ENCODE measurements around the gene GPR55. TPM values are rescaled to one million over a fixed set of nuclear protein-coding genes. Genes with fewer than 3 reads are reported as not detected.

The GPR55 gene
- polyA plus RNA-seq, 1 donor: 0.63 TPM

GRCh38 chr2:230891064-230891463 is 34.0 kb downstream of the GPR55 start:
- DNase-seq: no peak

GRCh38 chr2:230890646-230891045 is 34.4 kb downstream of the GPR55 start:
- H3K9me3 ChIP-seq (ENCODE audit: control insufficient read depth, low read depth, low read length): no peaks in the 10 kb centered on the region
- no peaks in the 10 kb centered on the region for H3K27me3 ChIP-seq (ENCODE audit: control insufficient read depth, insufficient read depth, low read length)
- H3K4me3 ChIP-seq (ENCODE audit: low read length): no peak overlapping the region
- no peak overlapping the region for H3K27ac ChIP-seq (ENCODE audit: low read length)
- peaks cover 9% of the 10 kb centered on the region for H3K4me1 ChIP-seq (ENCODE audit: control insufficient read depth, insufficient read depth, low read length)
- whole genome bisulfite sequencing (ENCODE audit: insufficient coverage, low lambda C conversion rate): no CpG with 5 or more reads among the region's 4 CpGs
- DNase-seq: no peak
- no peaks in the 10 kb centered on the region for H3K36me3 ChIP-seq (ENCODE audit: control insufficient read depth, insufficient read depth, low read length)

More at GRCh38 chr2:230891064-230891463, 34.0 kb downstream of the GPR55 start:
- Histone ChIP-seq H3K27ac (ENCODE audit: low read length) (no peak overlapping the region), H3K36me3 (ENCODE audit: control insufficient read depth, insufficient read depth, low read length) (no peaks in the 10 kb centered on the region), H3K4me1 (ENCODE audit: control insufficient read depth, insufficient read depth, low read length) (peaks cover 13% of the 10 kb centered on the region), H3K9me3 (ENCODE audit: control insufficient read depth, low read depth, low read length) (no peaks in the 10 kb centered on the region), H3K4me3 (ENCODE audit: low read length) (no peak overlapping the region), H3K27me3 (ENCODE audit: control insufficient read depth, insufficient read depth, low read length) (no peaks in the 10 kb centered on the region)
- no CpG with 5 or more reads among the region's 5 CpGs for WGBS (ENCODE audit: insufficient coverage, low lambda C conversion rate)

- no peaks in the 10 kb centered on the region for H3K9me3 ChIP-seq (ENCODE audit: control insufficient read depth, low read depth, low read length)
- no peak overlapping the region for H3K4me3 ChIP-seq (ENCODE audit: low read length)
- peak in 1 of 2 donors; percentile 46 for DNase-seq
- H3K27ac ChIP-seq (ENCODE audit: low read length): no peak overlapping the region
- no peaks in the 10 kb centered on the region for H3K36me3 ChIP-seq (ENCODE audit: control insufficient read depth, insufficient read depth, low read length)
- no CpG with 5 or more reads among the region's 22 CpGs for WGBS (ENCODE audit: insufficient coverage, low lambda C conversion rate)
- peaks cover 4% of the 10 kb centered on the region for H3K4me1 ChIP-seq (ENCODE audit: control insufficient read depth, insufficient read depth, low read length)
- no peaks in the 10 kb centered on the region for H3K27me3 ChIP-seq (ENCODE audit: control insufficient read depth, insufficient read depth, low read length)
Observed at GRCh38 chr2:230889911-230890601, 35.0 kb downstream of the GPR55 start.

DNA sequence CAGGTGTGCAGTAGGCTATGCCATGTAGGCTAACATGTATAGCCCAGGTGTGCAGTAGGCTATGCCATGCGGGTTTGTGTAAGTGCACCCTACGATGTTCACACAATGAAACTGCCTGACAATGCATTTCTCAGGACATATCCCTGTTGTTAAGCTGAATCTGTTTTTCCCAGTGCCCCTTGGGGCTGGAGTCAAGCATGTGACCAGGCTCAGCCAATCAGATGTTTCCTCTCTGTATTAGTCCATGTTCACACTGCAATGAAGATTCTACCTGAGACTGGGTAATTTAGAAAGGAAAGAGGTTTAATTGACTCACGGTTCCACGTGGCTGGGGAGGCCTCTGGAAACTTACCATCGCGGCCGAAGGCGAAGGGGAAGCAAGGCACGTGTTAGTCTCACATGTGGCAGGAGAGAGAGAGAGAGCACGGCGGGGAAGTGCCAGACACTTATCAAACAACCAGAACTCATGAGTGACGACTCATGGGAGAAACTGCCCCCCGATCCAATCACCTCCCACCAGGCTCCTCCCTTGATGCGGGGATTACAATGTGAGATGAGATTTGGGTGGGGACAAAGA is 36.1 kb downstream of the GPR55 start:
- Histone ChIP-seq H3K27me3 (ENCODE audit: control insufficient read depth, insufficient read depth, low read length) (no peaks in the 10 kb centered on the region), H3K4me3 (ENCODE audit: low read length) (no peak overlapping the region), H3K9me3 (ENCODE audit: control insufficient read depth, low read depth, low read length) (no peaks in the 10 kb centered on the region), H3K4me1 (ENCODE audit: control insufficient read depth, insufficient read depth, low read length) (peaks cover 4% of the 10 kb centered on the region), H3K36me3 (ENCODE audit: control insufficient read depth, insufficient read depth, low read length) (no peaks in the 10 kb centered on the region), H3K27ac (ENCODE audit: low read length) (no peak overlapping the region)
- WGBS (ENCODE audit: insufficient coverage, low lambda C conversion rate): no CpG with 5 or more reads among the region's 14 CpGs
- DNase-seq: no peak

GRCh38 chr2:230887342-230887741 is 37.7 kb downstream of the GPR55 start:
- 100% methylated on average over 1 of the region's 7 CpGs for WGBS (ENCODE audit: insufficient coverage, low lambda C conversion rate)
- Histone ChIP-seq H3K27me3 (ENCODE audit: control insufficient read depth, insufficient read depth, low read length) (no peaks in the 10 kb centered on the region), H3K27ac (ENCODE audit: low read length) (no peak overlapping the region), H3K4me1 (ENCODE audit: control insufficient read depth, insufficient read depth, low read length) (peaks cover 4% of the 10 kb centered on the region), H3K36me3 (ENCODE audit: control insufficient read depth, insufficient read depth, low read length) (no peaks in the 10 kb centered on the region), H3K9me3 (ENCODE audit: control insufficient read depth, low read depth, low read length) (no peaks in the 10 kb centered on the region), H3K4me3 (ENCODE audit: low read length) (no peak overlapping the region)
- no peak for DNase-seq

DNA sequence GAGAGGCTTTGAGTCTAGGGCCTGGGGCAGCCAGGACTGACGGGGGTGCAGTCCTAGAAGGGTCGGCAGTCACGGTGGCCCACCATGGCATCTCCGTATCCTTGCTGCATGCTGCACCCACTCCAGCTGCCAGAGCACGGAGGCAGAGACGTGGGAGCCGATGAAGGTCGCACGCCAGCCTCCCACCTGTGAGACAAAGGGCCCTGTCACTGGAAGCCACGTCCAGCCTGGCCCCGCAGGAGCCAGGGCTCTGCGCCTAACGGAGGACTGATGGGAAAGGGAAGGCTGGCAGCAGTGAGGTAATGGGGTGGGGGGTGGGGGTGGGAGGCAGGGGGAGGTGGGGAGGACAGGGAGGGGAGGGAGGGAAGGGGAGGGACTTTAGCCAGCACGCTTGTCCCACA is 38.4 kb downstream of the GPR55 start:
- H3K4me3 ChIP-seq (ENCODE audit: low read length): no peak overlapping the region
- no peak overlapping the region for H3K27ac ChIP-seq (ENCODE audit: low read length)
- H3K4me1 ChIP-seq (ENCODE audit: control insufficient read depth, insufficient read depth, low read length): peaks cover 4% of the 10 kb centered on the region
- no peaks in the 10 kb centered on the region for H3K9me3 ChIP-seq (ENCODE audit: control insufficient read depth, low read depth, low read length)
- no peaks in the 10 kb centered on the region for H3K27me3 ChIP-seq (ENCODE audit: control insufficient read depth, insufficient read depth, low read length)
- H3K36me3 ChIP-seq (ENCODE audit: control insufficient read depth, insufficient read depth, low read length): no peaks in the 10 kb centered on the region
- no CpG with 5 or more reads among the region's 14 CpGs for WGBS (ENCODE audit: insufficient coverage, low lambda C conversion rate)
- no peak for DNase-seq

- H3K27ac ChIP-seq (ENCODE audit: low read length): no peak overlapping the region
- H3K27me3 ChIP-seq (ENCODE audit: control insufficient read depth, insufficient read depth, low read length): no peaks in the 10 kb centered on the region
- no CpG with 5 or more reads among the region's 5 CpGs for WGBS (ENCODE audit: insufficient coverage, low lambda C conversion rate)
- no peak overlapping the region for H3K4me3 ChIP-seq (ENCODE audit: low read length)
- DNase-seq: no peak
- no peaks in the 10 kb centered on the region for H3K36me3 ChIP-seq (ENCODE audit: control insufficient read depth, insufficient read depth, low read length)
- H3K4me1 ChIP-seq (ENCODE audit: control insufficient read depth, insufficient read depth, low read length): peaks cover 4% of the 10 kb centered on the region
- no peaks in the 10 kb centered on the region for H3K9me3 ChIP-seq (ENCODE audit: control insufficient read depth, low read depth, low read length)
Observed at GRCh38 chr2:230886206-230886605, 38.8 kb downstream of the GPR55 start.

DNA sequence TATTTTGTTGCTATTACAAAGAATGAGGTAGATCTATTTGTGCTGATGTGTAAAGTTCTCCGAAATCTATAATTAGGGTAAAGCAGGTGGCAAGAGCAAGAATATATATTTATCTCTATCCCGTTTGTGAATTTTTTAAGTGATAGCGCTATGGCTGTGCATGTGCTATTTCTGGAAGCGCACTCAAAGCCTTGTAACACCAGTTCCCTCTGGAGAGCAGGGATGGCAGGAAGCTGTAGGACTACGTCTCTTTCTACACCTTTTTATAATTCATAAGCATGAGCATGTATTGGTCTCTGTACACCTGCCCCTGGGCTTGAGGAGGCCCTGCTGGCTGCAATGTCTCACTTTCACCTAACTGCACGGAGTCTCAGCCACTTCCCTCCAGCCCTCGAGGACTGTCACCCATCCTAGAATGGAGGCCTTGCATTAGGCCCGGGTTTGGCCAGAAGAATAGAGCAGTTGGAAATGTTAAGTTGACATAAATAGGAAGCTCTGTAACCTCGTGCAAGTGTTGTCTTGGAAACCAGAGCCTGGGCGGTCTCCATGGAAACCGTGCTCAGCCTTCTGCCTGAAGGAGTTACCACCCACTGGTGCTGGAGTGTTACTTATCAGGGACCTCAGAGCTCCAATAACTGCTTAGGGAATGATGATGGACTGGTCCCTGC is 39.4 kb downstream of the GPR55 start:
- Histone ChIP-seq H3K27ac (ENCODE audit: low read length) (no peak overlapping the region), H3K4me3 (ENCODE audit: low read length) (no peak overlapping the region), H3K27me3 (ENCODE audit: control insufficient read depth, insufficient read depth, low read length) (no peaks in the 10 kb centered on the region), H3K4me1 (ENCODE audit: control insufficient read depth, insufficient read depth, low read length) (peaks cover 4% of the 10 kb centered on the region), H3K9me3 (ENCODE audit: control insufficient read depth, low read depth, low read length) (no peaks in the 10 kb centered on the region), H3K36me3 (ENCODE audit: control insufficient read depth, insufficient read depth, low read length) (no peaks in the 10 kb centered on the region)
- DNase-seq: peak in 1 of 2 donors; percentile 33
- WGBS (ENCODE audit: insufficient coverage, low lambda C conversion rate): 83% methylated on average over 1 of the region's 11 CpGs

GRCh38 chr2:230881840-230882239 is 43.2 kb downstream of the GPR55 start:
- peaks cover 19% of the 10 kb centered on the region for H3K36me3 ChIP-seq (ENCODE audit: control insufficient read depth, insufficient read depth, low read length)
- H3K27ac ChIP-seq (ENCODE audit: low read length): no peak overlapping the region
- DNase-seq: no peak
- no peaks in the 10 kb centered on the region for H3K27me3 ChIP-seq (ENCODE audit: control insufficient read depth, insufficient read depth, low read length)
- peaks cover 35% of the 10 kb centered on the region for H3K4me1 ChIP-seq (ENCODE audit: control insufficient read depth, insufficient read depth, low read length)
- no CpG with 5 or more reads among the region's 7 CpGs for WGBS (ENCODE audit: insufficient coverage, low lambda C conversion rate)
- H3K9me3 ChIP-seq (ENCODE audit: control insufficient read depth, low read depth, low read length): no peaks in the 10 kb centered on the region
- H3K4me3 ChIP-seq (ENCODE audit: low read length): no peak overlapping the region

DNA sequence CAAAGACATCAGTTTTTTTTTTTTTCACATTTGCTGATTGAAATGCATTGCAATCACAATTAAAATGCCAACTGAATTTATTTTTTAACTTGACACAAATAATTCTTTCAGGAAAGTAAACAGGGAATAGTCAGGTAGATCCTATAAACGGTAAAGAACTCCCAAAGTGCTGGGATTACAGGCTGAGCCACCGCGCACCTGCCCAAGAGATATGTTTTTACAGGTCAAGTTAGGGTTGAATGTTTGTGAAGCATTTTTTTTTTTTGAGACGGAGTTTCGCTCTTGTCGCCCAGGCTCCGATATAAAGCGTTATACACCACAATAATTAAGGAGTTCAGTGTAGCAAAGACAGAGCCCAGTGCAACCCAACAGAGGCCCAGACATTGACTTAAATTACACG is 45.2 kb downstream of the GPR55 start:
- peaks cover 39% of the 10 kb centered on the region for H3K4me1 ChIP-seq (ENCODE audit: control insufficient read depth, insufficient read depth, low read length)
- H3K27ac ChIP-seq (ENCODE audit: low read length): peak overlapping the region; percentile 75
- H3K4me3 ChIP-seq (ENCODE audit: low read length): no peak overlapping the region
- H3K36me3 ChIP-seq (ENCODE audit: control insufficient read depth, insufficient read depth, low read length): peaks cover 37% of the 10 kb centered on the region
- no peaks in the 10 kb centered on the region for H3K27me3 ChIP-seq (ENCODE audit: control insufficient read depth, insufficient read depth, low read length)
- no peaks in the 10 kb centered on the region for H3K9me3 ChIP-seq (ENCODE audit: control insufficient read depth, low read depth, low read length)
- 86% methylated on average over 4 of the region's 9 CpGs for WGBS (ENCODE audit: insufficient coverage, low lambda C conversion rate)
- no peak for DNase-seq
